WTC11 (cell line): ENCODE measurements around the gene MAGEC3. TPM values are rescaled to one million over a fixed set of nuclear protein-coding genes. Genes with fewer than 3 reads are reported as not detected.

Source experiments
- ATAC-seq: fragments of 200-7000 bp; cut with Tn5 transposase; 2 replicates; pipeline ENCODE4 v1.10.0; 2021; ENCODE audit warnings: mild to moderate bottlenecking, moderate library complexity
- CTCF ChIA-PET: fragments of 300-600 bp; sonication (Branson Sonifier 250); formaldehyde crosslinking; loops from one replicate; lab custom pipeline; 2021; ENCODE audit warnings: antibody characterized with exemption; lab: Charles Lee
- POLR2A ChIA-PET: fragments of 350-600 bp; sonication (Branson Sonifier 250); formaldehyde crosslinking; loops from one replicate; lab custom pipeline; 2021; ENCODE audit warnings: antibody characterized with exemption; lab: Charles Lee
- DNase-seq: peaks from one replicate; pipeline ENCODE4 v3.0.0; 2021; ENCODE audit warnings: low spot score
- H3K27ac Mint-ChIP-seq: 2 replicates; pipeline ENCODE4 v1.8.0; 2021; ENCODE audit warnings: mixed read lengths
- H3K27me3 Mint-ChIP-seq: 2 replicates; pipeline ENCODE4 v1.8.0; 2021; ENCODE audit warnings: low read depth, mild to moderate bottlenecking, moderate library complexity, mixed read lengths
- H3K36me3 Mint-ChIP-seq: 2 replicates; pipeline ENCODE4 v1.8.0; 2021; ENCODE audit warnings: mixed read lengths
- H3K4me1 Mint-ChIP-seq: 2 replicates; pipeline ENCODE4 v1.8.0; 2022; ENCODE audit warnings: mixed read lengths
- H3K4me3 Mint-ChIP-seq: 2 replicates; pipeline ENCODE4 v1.8.0; 2021; ENCODE audit warnings: mild to moderate bottlenecking, moderate library complexity, mixed read lengths
- H3K9me3 Mint-ChIP-seq: 2 replicates; pipeline ENCODE4 v1.8.0; 2021; ENCODE audit warnings: mixed read lengths
- CREB1 ChIP-seq: sonication (generic); formaldehyde crosslinking; IDR thresholded peaks from 2 replicates; pipeline ENCODE4 v1.8.0; 2023; ENCODE audit warnings: mild to moderate bottlenecking, missing genetic modification reagents
- EMX1 ChIP-seq: fragments of 250-450 bp; sonication (Bioruptor Pico); IDR thresholded peaks from 2 replicates; pipeline ENCODE4 v1.8.0; 2021; ENCODE audit warnings: mild to moderate bottlenecking
- GABPB1 ChIP-seq: sonication (generic); formaldehyde crosslinking; IDR thresholded peaks from 2 replicates; pipeline ENCODE4 v1.8.1; 2023; ENCODE audit warnings: mild to moderate bottlenecking, missing genetic modification reagents
- NFE2L1 ChIP-seq: sonication (generic); formaldehyde crosslinking; IDR thresholded peaks from 2 replicates; pipeline ENCODE4 v1.8.1; 2023; ENCODE audit warnings: missing genetic modification reagents
- TEAD1 ChIP-seq: sonication (generic); formaldehyde crosslinking; IDR thresholded peaks from 2 replicates; pipeline ENCODE4 v1.8.0; 2022; ENCODE audit warnings: mild to moderate bottlenecking, missing genetic modification reagents
- ZBTB21 ChIP-seq: sonication (generic); formaldehyde crosslinking; IDR thresholded peaks from 2 replicates; pipeline ENCODE4 v1.8.1; 2023; ENCODE audit warnings: mild to moderate bottlenecking, missing genetic modification reagents, borderline replicate concordance
- ZNF121 ChIP-seq: sonication (generic); formaldehyde crosslinking; IDR thresholded peaks from 2 replicates; pipeline ENCODE4 v1.8.0; 2023; ENCODE audit warnings: missing genetic modification reagents
- ZNF219 ChIP-seq: sonication (generic); formaldehyde crosslinking; IDR thresholded peaks from 2 replicates; pipeline ENCODE4 v1.8.0; 2023; ENCODE audit warnings: missing genetic modification reagents, mild to moderate bottlenecking, borderline replicate concordance
- ZNF671 ChIP-seq: fragments of 250-450 bp; sonication (Bioruptor Pico); IDR thresholded peaks from 2 replicates; pipeline ENCODE4 v1.8.0; 2021; ENCODE audit warnings: mild to moderate bottlenecking
- total RNA-seq: library from RNA; stranded (reverse); gene quantifications from 3 replicates; pipeline ENCODE4 v1.2.3, GENCODE V29; 2021
- TF ChIP-seq, protein P1 (sequence below): fragments of 250-450 bp; sonication (Bioruptor Pico); IDR thresholded peaks from 2 replicates; pipeline ENCODE4 v1.9.0; 2021; ENCODE audit warnings: mild to moderate bottlenecking, borderline replicate concordance
- TF ChIP-seq, protein P2 (sequence below): sonication (generic); formaldehyde crosslinking; IDR thresholded peaks from 2 replicates; pipeline ENCODE4 v1.8.0; 2022; ENCODE audit warnings: mild to moderate bottlenecking, missing genetic modification reagents
- TF ChIP-seq, protein P3 (sequence below): sonication (generic); formaldehyde crosslinking; IDR thresholded peaks from 2 replicates; pipeline ENCODE4 v1.8.1; 2023; ENCODE audit warnings: mild to moderate bottlenecking, moderate library complexity, missing genetic modification reagents
- TF ChIP-seq, protein P4 (sequence below): sonication (generic); formaldehyde crosslinking; IDR thresholded peaks from 2 replicates; pipeline ENCODE4 v1.8.1; 2023; ENCODE audit warnings: mild to moderate bottlenecking, missing genetic modification reagents
- TF ChIP-seq, protein P5 (sequence below): sonication (generic); formaldehyde crosslinking; conservative IDR thresholded peaks from 2 replicates; pipeline ENCODE4 v1.8.1; 2023; ENCODE audit warnings: mild to moderate bottlenecking, low read depth, missing genetic modification reagents, moderate library complexity
- TF ChIP-seq, protein P6 (sequence below): sonication (generic); formaldehyde crosslinking; IDR thresholded peaks from 2 replicates; pipeline ENCODE4 v1.8.1; 2022; ENCODE audit warnings: mild to moderate bottlenecking, missing genetic modification reagents, moderate library complexity, borderline replicate concordance
- TF ChIP-seq, protein P7 (sequence below): sonication (generic); formaldehyde crosslinking; conservative IDR thresholded peaks from 2 replicates; pipeline ENCODE4 v1.8.1; 2022; ENCODE audit warnings: mild to moderate bottlenecking, missing genetic modification reagents
- TF ChIP-seq, protein P8 (sequence below): sonication (generic); formaldehyde crosslinking; IDR thresholded peaks from 2 replicates; pipeline ENCODE4 v1.8.0; 2022; ENCODE audit warnings: missing genetic modification reagents

MAGEC3 gene
- total RNA-seq, 1 experiment from 2014 or later = not detected

DNA sequence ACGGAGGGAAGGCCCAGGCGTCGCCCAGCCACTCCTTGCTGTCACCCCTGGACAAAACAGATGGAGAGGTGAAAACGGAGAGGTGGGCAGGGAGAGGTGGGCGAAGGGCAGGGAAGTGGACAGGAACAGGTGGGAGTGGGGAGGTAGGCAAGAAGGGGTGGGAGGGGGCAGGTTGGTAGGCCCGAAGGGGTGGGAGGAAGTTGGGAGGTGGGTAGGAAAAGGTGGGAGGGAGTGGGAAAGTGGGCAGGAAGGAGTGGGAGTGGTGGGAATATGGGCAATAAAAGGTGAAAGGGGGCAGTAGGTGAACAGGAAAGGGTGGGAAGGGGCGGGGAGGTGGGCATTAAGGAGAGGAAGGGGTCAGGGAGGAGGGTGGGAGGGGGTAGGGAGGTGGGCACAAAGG, 56.6 kb downstream of the MAGEC3 start (continued):
- TF ChIP-seq, protein P1, sequence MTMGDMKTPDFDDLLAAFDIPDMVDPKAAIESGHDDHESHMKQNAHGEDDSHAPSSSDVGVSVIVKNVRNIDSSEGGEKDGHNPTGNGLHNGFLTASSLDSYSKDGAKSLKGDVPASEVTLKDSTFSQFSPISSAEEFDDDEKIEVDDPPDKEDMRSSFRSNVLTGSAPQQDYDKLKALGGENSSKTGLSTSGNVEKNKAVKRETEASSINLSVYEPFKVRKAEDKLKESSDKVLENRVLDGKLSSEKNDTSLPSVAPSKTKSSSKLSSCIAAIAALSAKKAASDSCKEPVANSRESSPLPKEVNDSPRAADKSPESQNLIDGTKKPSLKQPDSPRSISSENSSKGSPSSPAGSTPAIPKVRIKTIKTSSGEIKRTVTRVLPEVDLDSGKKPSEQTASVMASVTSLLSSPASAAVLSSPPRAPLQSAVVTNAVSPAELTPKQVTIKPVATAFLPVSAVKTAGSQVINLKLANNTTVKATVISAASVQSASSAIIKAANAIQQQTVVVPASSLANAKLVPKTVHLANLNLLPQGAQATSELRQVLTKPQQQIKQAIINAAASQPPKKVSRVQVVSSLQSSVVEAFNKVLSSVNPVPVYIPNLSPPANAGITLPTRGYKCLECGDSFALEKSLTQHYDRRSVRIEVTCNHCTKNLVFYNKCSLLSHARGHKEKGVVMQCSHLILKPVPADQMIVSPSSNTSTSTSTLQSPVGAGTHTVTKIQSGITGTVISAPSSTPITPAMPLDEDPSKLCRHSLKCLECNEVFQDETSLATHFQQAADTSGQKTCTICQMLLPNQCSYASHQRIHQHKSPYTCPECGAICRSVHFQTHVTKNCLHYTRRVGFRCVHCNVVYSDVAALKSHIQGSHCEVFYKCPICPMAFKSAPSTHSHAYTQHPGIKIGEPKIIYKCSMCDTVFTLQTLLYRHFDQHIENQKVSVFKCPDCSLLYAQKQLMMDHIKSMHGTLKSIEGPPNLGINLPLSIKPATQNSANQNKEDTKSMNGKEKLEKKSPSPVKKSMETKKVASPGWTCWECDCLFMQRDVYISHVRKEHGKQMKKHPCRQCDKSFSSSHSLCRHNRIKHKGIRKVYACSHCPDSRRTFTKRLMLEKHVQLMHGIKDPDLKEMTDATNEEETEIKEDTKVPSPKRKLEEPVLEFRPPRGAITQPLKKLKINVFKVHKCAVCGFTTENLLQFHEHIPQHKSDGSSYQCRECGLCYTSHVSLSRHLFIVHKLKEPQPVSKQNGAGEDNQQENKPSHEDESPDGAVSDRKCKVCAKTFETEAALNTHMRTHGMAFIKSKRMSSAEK (CRISPR knock-in tag) = no peak
- TF ChIP-seq, protein P2, sequence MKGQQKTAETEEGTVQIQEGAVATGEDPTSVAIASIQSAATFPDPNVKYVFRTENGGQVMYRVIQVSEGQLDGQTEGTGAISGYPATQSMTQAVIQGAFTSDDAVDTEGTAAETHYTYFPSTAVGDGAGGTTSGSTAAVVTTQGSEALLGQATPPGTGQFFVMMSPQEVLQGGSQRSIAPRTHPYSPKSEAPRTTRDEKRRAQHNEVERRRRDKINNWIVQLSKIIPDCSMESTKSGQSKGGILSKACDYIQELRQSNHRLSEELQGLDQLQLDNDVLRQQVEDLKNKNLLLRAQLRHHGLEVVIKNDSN (CRISPR knock-in tag) = no peak
- TF ChIP-seq TEAD1 (CRISPR knock-in tag) (no peak), EMX1 (no peak)

DNA sequence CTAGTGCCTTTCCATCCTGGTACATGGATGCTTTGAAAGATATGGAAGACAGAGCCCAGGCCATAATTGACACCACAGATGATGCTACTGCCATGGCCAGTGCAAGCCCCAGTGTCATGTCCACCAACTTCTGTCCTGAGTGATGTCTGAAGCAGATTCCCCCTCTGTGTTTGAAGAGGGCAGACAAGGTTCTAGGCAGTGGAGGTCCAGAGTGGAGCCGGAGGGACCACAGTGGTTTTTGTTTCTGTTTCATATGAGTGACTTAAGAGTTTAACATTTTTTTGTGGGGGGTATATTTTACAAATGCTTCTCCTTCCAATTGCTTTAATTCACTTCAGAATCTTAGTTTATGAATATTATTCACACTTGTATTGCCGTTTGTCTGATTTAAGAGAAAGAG, 59.6 kb downstream of the MAGEC3 start:
- TF ChIP-seq, protein P3, sequence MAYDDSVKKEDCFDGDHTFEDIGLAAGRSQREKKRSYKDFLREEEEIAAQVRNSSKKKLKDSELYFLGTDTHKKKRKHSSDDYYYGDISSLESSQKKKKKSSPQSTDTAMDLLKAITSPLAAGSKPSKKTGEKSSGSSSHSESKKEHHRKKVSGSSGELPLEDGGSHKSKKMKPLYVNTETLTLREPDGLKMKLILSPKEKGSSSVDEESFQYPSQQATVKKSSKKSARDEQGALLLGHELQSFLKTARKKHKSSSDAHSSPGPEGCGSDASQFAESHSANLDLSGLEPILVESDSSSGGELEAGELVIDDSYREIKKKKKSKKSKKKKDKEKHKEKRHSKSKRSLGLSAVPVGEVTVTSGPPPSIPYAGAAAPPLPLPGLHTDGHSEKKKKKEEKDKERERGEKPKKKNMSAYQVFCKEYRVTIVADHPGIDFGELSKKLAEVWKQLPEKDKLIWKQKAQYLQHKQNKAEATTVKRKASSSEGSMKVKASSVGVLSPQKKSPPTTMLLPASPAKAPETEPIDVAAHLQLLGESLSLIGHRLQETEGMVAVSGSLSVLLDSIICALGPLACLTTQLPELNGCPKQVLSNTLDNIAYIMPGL = no peak
- TF ChIP-seq, all 79 proteins: peak for 0
- peaks cover 5% of the 10 kb centered on the region; the same call in 1 of the 2 replicates for H3K36me3 Mint-ChIP-seq
- ChIA-PET POLR2A (no interaction called here), CTCF (no interaction called here)
- H3K4me1 Mint-ChIP-seq = no peaks in the 10 kb centered on the region
- H3K4me3 Mint-ChIP-seq = no peak overlapping the region
- no peak for DNase-seq
- no peak overlapping the region for H3K27ac Mint-ChIP-seq
- no peaks in the 10 kb centered on the region for H3K27me3 Mint-ChIP-seq
- peaks cover 14% of the 10 kb centered on the region; the same call in 1 of the 2 replicates for H3K9me3 Mint-ChIP-seq
- ATAC-seq = no peak

DNA sequence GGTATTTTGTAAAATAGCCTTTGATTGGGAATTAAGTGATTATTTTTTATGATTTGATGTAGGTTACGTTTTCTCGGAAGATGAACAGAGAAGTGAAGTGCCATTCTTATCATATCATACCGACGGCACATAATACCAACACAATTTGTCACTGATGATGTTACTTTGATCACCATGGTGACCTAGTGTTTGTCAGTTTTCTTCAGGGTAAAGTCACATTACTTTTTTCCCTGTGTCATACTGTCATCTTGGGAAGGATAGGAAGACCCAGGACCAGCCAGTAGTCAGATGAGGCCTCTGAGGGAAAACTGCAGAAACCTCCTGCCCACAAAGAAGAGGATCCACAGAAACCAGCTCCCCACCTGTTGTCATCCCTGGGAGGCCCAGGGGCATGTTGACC, 64.2 kb downstream of the MAGEC3 start:
- ATAC-seq = no peak
- Mint-ChIP-seq H3K27ac (no peak overlapping the region), H3K27me3 (no peaks in the 10 kb centered on the region), H3K36me3 (peaks cover 12% of the 10 kb centered on the region), H3K4me1 (no peaks in the 10 kb centered on the region), H3K4me3 (no peak overlapping the region), H3K9me3 (peaks cover 20% of the 10 kb centered on the region)
- DNase-seq = no peak
- ChIA-PET POLR2A (no interaction called here), CTCF (no interaction called here)
- TF ChIP-seq ZNF671 (CRISPR knock-in tag) = no peak
- no peak for TF ChIP-seq CREB1
- no peak for TF ChIP-seq ZNF121 (CRISPR knock-in tag)
- TF ChIP-seq NFE2L1 (CRISPR knock-in tag) = no peak
- TF ChIP-seq ZNF219 (CRISPR knock-in tag) = no peak
- no peak for TF ChIP-seq ZBTB21 (CRISPR knock-in tag)
- TF ChIP-seq GABPB1 (CRISPR knock-in tag) = no peak
- TF ChIP-seq, protein P4, sequence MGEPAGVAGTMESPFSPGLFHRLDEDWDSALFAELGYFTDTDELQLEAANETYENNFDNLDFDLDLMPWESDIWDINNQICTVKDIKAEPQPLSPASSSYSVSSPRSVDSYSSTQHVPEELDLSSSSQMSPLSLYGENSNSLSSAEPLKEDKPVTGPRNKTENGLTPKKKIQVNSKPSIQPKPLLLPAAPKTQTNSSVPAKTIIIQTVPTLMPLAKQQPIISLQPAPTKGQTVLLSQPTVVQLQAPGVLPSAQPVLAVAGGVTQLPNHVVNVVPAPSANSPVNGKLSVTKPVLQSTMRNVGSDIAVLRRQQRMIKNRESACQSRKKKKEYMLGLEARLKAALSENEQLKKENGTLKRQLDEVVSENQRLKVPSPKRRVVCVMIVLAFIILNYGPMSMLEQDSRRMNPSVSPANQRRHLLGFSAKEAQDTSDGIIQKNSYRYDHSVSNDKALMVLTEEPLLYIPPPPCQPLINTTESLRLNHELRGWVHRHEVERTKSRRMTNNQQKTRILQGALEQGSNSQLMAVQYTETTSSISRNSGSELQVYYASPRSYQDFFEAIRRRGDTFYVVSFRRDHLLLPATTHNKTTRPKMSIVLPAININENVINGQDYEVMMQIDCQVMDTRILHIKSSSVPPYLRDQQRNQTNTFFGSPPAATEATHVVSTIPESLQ (CRISPR knock-in tag) = no peak
- TF ChIP-seq, protein P5, sequence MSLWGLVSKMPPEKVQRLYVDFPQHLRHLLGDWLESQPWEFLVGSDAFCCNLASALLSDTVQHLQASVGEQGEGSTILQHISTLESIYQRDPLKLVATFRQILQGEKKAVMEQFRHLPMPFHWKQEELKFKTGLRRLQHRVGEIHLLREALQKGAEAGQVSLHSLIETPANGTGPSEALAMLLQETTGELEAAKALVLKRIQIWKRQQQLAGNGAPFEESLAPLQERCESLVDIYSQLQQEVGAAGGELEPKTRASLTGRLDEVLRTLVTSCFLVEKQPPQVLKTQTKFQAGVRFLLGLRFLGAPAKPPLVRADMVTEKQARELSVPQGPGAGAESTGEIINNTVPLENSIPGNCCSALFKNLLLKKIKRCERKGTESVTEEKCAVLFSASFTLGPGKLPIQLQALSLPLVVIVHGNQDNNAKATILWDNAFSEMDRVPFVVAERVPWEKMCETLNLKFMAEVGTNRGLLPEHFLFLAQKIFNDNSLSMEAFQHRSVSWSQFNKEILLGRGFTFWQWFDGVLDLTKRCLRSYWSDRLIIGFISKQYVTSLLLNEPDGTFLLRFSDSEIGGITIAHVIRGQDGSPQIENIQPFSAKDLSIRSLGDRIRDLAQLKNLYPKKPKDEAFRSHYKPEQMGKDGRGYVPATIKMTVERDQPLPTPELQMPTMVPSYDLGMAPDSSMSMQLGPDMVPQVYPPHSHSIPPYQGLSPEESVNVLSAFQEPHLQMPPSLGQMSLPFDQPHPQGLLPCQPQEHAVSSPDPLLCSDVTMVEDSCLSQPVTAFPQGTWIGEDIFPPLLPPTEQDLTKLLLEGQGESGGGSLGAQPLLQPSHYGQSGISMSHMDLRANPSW (CRISPR knock-in tag) = no peak
- TF ChIP-seq, protein P6, sequence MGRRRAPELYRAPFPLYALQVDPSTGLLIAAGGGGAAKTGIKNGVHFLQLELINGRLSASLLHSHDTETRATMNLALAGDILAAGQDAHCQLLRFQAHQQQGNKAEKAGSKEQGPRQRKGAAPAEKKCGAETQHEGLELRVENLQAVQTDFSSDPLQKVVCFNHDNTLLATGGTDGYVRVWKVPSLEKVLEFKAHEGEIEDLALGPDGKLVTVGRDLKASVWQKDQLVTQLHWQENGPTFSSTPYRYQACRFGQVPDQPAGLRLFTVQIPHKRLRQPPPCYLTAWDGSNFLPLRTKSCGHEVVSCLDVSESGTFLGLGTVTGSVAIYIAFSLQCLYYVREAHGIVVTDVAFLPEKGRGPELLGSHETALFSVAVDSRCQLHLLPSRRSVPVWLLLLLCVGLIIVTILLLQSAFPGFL = no peak
- TF ChIP-seq, protein P7, sequence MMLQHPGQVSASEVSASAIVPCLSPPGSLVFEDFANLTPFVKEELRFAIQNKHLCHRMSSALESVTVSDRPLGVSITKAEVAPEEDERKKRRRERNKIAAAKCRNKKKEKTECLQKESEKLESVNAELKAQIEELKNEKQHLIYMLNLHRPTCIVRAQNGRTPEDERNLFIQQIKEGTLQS = no peak
- TF ChIP-seq, protein P8, sequence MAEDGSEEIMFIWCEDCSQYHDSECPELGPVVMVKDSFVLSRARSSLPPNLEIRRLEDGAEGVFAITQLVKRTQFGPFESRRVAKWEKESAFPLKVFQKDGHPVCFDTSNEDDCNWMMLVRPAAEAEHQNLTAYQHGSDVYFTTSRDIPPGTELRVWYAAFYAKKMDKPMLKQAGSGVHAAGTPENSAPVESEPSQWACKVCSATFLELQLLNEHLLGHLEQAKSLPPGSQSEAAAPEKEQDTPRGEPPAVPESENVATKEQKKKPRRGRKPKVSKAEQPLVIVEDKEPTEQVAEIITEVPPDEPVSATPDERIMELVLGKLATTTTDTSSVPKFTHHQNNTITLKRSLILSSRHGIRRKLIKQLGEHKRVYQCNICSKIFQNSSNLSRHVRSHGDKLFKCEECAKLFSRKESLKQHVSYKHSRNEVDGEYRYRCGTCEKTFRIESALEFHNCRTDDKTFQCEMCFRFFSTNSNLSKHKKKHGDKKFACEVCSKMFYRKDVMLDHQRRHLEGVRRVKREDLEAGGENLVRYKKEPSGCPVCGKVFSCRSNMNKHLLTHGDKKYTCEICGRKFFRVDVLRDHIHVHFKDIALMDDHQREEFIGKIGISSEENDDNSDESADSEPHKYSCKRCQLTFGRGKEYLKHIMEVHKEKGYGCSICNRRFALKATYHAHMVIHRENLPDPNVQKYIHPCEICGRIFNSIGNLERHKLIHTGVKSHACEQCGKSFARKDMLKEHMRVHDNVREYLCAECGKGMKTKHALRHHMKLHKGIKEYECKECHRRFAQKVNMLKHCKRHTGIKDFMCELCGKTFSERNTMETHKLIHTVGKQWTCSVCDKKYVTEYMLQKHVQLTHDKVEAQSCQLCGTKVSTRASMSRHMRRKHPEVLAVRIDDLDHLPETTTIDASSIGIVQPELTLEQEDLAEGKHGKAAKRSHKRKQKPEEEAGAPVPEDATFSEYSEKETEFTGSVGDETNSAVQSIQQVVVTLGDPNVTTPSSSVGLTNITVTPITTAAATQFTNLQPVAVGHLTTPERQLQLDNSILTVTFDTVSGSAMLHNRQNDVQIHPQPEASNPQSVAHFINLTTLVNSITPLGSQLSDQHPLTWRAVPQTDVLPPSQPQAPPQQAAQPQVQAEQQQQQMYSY (CRISPR knock-in tag) = no peak
